ENCODE results near the gene SVBP. TPM values are rescaled to one million over a fixed set of nuclear protein-coding genes. Genes with fewer than 3 reads are reported as not detected.

The SVBP gene
- polyA plus RNA-seq, 3 donors: 19.5 to 56.1 (median 54.3) TPM

GRCh38 chr1:42837709-42838108, 20.5 kb upstream of the SVBP start:
- peaks cover 22 to 27% of the 10 kb centered on the region in 2 donors for H3K4me1 ChIP-seq (ENCODE audit: control insufficient read depth in 1 of 2, insufficient read depth in 2 of 2, low read length in 2 of 2)
- peak overlapping the region in 3 of 7 donors; percentile 21 to 70 (median 37) for H3K27ac Mint-ChIP-seq
- peaks cover 28% of the 10 kb centered on the region for H3K4me1 Mint-ChIP-seq
- peak in 1 of 3 donors; percentile 14 for DNase-seq
- H4K20me1 ChIP-seq (ENCODE audit: insufficient read depth, low read length): no peaks in the 10 kb centered on the region
- H3K9ac ChIP-seq (ENCODE audit: insufficient read depth, low read length, poor library complexity, severe bottlenecking): no peak overlapping the region
- no CpG with 5 or more reads among the region's 3 CpGs for WGBS (ENCODE audit: insufficient coverage)
- no peak overlapping the region for H3K4me3 ChIP-seq (replicated peaks in 1 of 3; ENCODE audit: low read depth in 2 of 3, low read length in 3 of 3)
- H3K36me3 Mint-ChIP-seq: peaks cover 43 to 57% of the 10 kb centered on the region in 2 donors
- TF ChIP-seq CTCF (IDR thresholded peaks at IDR 0.05): no peak
- H3K27me3 Mint-ChIP-seq (ENCODE audit: low read depth in 3 of 3): peaks cover 0 to 2% (median 0%) of the 10 kb centered on the region in 3 donors
- no peak overlapping the region for H2AFZ ChIP-seq (ENCODE audit: insufficient read depth, low read depth, low read length, poor library complexity, severe bottlenecking)
- intact Hi-C loops (cut with micrococcal nuclease): no loop called here
- no peaks in the 10 kb centered on the region for H3K27me3 ChIP-seq (ENCODE audit: control insufficient read depth in 2 of 2, insufficient read depth in 2 of 2, low read length in 2 of 2)
- no peaks in the 10 kb centered on the region for H3K79me2 ChIP-seq (ENCODE audit: insufficient read depth, low read length)
- H3K4me2 ChIP-seq (replicated peaks; ENCODE audit: extremely low read depth, low read length, poor library complexity, severe bottlenecking): no peak overlapping the region
- H3K36me3 ChIP-seq (replicated peaks in 1 of 2; ENCODE audit: control insufficient read depth in 1 of 2, insufficient read depth in 2 of 2, low read length in 2 of 2): peaks cover 11 to 33% of the 10 kb centered on the region in 2 donors
- H3K4me3 Mint-ChIP-seq: no peak overlapping the region
- H3K9me3 ChIP-seq (replicated peaks in 1 of 2; ENCODE audit: control insufficient read depth in 1 of 2, insufficient read depth in 1 of 2, low read length in 2 of 2): no peaks in the 10 kb centered on the region
- peak overlapping the region in 1 of 2 donors; percentile 66 for H3K27ac ChIP-seq (ENCODE audit: low read depth in 1 of 2, low read length in 2 of 2)
- peaks cover 0 to 2% (median 0%) of the 10 kb centered on the region in 7 donors for H3K9me3 Mint-ChIP-seq

GRCh38 chr1:42835422-42835821, 18.2 kb upstream of the SVBP start:
- Histone ChIP-seq H3K36me3 (replicated peaks in 1 of 2; ENCODE audit: control insufficient read depth in 1 of 2, insufficient read depth in 2 of 2, low read length in 2 of 2) (peaks cover 13 to 22% of the 10 kb centered on the region in 2 donors), H3K79me2 (ENCODE audit: insufficient read depth, low read length) (no peaks in the 10 kb centered on the region), H3K4me2 (replicated peaks; ENCODE audit: extremely low read depth, low read length, poor library complexity, severe bottlenecking) (no peak overlapping the region), H3K9me3 (replicated peaks in 1 of 2; ENCODE audit: control insufficient read depth in 1 of 2, insufficient read depth in 1 of 2, low read length in 2 of 2) (no peaks in the 10 kb centered on the region), H2AFZ (ENCODE audit: insufficient read depth, low read depth, low read length, poor library complexity, severe bottlenecking) (no peak overlapping the region), H3K9ac (ENCODE audit: insufficient read depth, low read length, poor library complexity, severe bottlenecking) (no peak overlapping the region), H3K4me3 (replicated peaks in 1 of 3; ENCODE audit: low read depth in 2 of 3, low read length in 3 of 3) (no peak overlapping the region), H3K27ac (ENCODE audit: low read depth in 1 of 2, low read length in 2 of 2) (no peak overlapping the region), H4K20me1 (ENCODE audit: insufficient read depth, low read length) (no peaks in the 10 kb centered on the region), H3K27me3 (ENCODE audit: control insufficient read depth in 2 of 2, insufficient read depth in 2 of 2, low read length in 2 of 2) (no peaks in the 10 kb centered on the region), H3K4me1 (ENCODE audit: control insufficient read depth in 1 of 2, insufficient read depth in 2 of 2, low read length in 2 of 2) (peaks cover 22 to 27% of the 10 kb centered on the region in 2 donors)
- H3K27ac Mint-ChIP-seq: no peak overlapping the region
- H3K4me1 Mint-ChIP-seq: peaks cover 28% of the 10 kb centered on the region
- no CpG with 5 or more reads among the region's 2 CpGs for whole genome bisulfite sequencing (ENCODE audit: insufficient coverage)
- no peak for DNase-seq
- TF ChIP-seq CTCF (IDR thresholded peaks at IDR 0.05): no peak
- intact Hi-C loops (cut with micrococcal nuclease): no loop called here
- H3K27me3 Mint-ChIP-seq (ENCODE audit: low read depth in 3 of 3): no peaks in the 10 kb centered on the region
- H3K36me3 Mint-ChIP-seq: peaks cover 38 to 59% of the 10 kb centered on the region in 2 donors
- H3K4me3 Mint-ChIP-seq: no peak overlapping the region
- peaks cover 0 to 2% (median 0%) of the 10 kb centered on the region in 7 donors for H3K9me3 Mint-ChIP-seq

Data from CD14-positive monocyte (primary cell).